AG10803 (cell line): ENCODE measurements around the gene C1GALT1C1.

Experiments used
- DNase-seq: peaks from one replicate; pipeline ENCODE4 v3.0.0; 2010; ENCODE audit warnings: low read depth
- H3K4me3 ChIP-seq: 2 replicates; pipeline ENCODE4 v1.5.1; 2011; ENCODE audit warnings: mild to moderate bottlenecking, low read length, control low read depth
- TF ChIP-seq, protein P1 (sequence below): conservative IDR thresholded peaks from 2 replicates; pipeline ENCODE4 v1.5.1; 2011; ENCODE audit warnings: mild to moderate bottlenecking, low read length, control low read depth, inconsistent platforms

The C1GALT1C1 gene

DNA sequence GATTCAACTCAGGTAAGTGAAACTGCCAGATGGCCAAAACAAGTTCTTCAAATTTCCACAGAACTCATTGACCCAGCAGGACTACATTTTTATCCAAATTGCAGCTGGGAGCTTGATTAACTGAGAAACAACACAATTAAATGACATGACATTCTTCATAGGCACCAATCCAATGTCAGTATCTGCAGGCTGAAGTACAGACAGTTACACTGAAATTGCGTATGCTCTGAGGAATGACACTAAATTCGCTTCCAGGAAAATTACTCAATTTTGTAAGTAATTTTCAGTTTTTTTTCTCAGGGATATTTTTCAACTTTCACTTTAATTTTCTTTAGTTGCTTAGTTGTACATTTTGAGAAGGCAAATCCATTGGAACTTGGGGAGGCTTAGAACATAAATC, 4.5 kb downstream of the C1GALT1C1 start:
- TF ChIP-seq, protein P1, sequence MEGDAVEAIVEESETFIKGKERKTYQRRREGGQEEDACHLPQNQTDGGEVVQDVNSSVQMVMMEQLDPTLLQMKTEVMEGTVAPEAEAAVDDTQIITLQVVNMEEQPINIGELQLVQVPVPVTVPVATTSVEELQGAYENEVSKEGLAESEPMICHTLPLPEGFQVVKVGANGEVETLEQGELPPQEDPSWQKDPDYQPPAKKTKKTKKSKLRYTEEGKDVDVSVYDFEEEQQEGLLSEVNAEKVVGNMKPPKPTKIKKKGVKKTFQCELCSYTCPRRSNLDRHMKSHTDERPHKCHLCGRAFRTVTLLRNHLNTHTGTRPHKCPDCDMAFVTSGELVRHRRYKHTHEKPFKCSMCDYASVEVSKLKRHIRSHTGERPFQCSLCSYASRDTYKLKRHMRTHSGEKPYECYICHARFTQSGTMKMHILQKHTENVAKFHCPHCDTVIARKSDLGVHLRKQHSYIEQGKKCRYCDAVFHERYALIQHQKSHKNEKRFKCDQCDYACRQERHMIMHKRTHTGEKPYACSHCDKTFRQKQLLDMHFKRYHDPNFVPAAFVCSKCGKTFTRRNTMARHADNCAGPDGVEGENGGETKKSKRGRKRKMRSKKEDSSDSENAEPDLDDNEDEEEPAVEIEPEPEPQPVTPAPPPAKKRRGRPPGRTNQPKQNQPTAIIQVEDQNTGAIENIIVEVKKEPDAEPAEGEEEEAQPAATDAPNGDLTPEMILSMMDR, result no peak
- peak; percentile 74 for DNase-seq
- peak overlapping the region; percentile 17; the same call in 1 of the 2 replicates for H3K4me3 ChIP-seq

DNA sequence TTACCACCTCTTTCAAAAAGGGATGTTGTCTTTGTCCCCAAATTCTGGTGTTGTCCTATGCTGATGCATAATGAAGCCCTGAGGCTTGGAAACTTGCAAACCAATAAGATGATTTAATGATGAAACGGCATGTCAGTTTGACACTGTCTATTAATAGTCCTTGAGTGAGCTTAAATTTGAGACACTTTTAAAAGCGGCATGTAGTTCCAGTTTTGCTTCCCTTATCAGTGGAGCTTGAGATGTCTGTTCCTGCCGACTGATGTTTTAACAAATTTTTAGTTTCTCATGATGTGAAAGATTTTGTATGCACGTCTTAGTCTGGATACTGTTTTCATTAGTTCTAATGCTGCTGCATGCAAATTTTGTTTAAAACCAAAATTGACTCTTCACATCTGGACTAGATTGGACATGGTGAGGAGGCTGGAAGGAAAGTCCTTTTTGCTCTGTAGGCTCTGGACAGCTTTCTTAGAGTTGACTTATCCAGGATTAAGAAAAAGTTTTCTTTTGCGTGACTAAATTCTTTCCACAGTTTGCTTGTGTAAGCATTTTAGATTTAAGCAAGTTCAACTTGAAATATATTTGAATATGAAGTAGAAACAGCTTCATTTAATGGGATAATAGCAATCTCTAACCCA, 11.7 kb downstream of the C1GALT1C1 start:
- no peak overlapping the region for H3K4me3 ChIP-seq
- TF ChIP-seq, protein P1, result no peak
- peak; percentile 51 for DNase-seq

- TF ChIP-seq, protein P1, result no peak
- DNase-seq, result no peak
Observed at GRCh38 chrX:120614816-120615215, 15.0 kb downstream of the C1GALT1C1 start.

GRCh38 chrX:120612086-120612485, 17.8 kb downstream of the C1GALT1C1 start:
- no peak overlapping the region for H3K4me3 ChIP-seq
- DNase-seq, result no peak
- TF ChIP-seq, protein P1, result no peak

More at GRCh38 chrX:120614816-120615215, 15.0 kb downstream of the C1GALT1C1 start:
- no peak overlapping the region for H3K4me3 ChIP-seq

DNA sequence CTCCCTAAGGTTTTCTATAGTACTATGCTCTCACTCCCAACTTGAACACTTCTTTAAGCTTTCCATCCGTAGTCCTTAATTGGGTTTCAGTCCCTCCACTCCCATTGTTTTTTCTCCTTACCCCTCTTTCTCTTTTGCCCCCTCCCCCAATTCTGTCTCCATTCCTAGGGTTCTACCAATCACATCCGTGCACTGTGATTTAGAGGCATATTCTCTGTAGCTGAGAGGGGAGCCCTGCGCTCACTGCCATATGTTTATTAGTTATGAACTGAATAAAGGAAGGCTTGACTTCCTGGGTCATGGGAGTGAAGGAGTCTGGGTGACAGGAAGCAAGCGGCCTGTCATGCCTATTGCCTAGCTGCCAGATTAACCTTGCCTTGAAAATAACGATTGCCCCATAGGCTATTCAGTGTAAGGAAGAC, 25.5 kb downstream of the C1GALT1C1 start:
- TF ChIP-seq, protein P1, result no peak
- peak; percentile 75 for DNase-seq
- H3K4me3 ChIP-seq, result peak overlapping the region; percentile 73

DNA sequence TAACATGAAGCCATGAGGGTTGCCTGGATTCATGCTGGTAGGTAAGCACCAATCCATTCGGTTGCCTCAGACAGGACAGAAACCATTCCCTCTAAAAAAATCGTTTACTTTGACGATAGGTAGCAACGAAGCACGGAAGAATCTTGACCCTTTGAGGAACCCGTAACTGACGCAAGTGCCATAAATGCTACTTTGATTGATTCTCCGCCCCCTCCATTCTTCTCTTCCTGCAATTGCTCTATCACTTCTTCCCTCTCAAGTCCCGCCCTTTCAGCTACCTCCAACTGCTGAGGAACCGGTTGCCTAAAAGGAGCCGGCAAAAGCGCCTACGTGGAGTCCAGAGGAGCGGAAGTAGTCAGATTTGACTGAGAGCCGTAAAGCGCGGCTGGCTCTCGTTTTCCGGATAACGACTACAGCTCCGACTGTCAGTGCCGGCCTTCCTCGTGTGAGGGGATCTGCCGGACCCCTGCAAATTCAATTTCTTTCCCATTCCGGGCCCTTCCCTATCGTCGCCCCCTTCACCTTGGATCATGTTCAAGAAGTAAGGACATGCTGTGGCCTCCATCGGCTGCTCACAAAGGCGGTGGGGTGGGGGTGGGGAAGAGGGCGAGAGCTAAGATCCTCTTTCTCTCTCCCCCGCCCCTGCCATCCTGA, 26.0 kb downstream of the C1GALT1C1 start, which contains the start of gene MCTS1:
TSS of gene MCTS1 (plus strand) at position 395 of the 654 bp plus-strand sequence. CDS start at position 531, 136 bp downstream.
- TF ChIP-seq, protein P1, result no peak
- peak within 1 kb of the TSS; percentile 73 for H3K4me3 ChIP-seq
- peak; percentile 95 for DNase-seq

- no peak overlapping the region for H3K4me3 ChIP-seq
- DNase-seq, result no peak
- TF ChIP-seq, protein P1, result no peak
Observed at GRCh38 chrX:120585702-120586101, 44.2 kb downstream of the C1GALT1C1 start.
